Measurements from ENCODE around the gene GOLGA2. TPM values are rescaled to one million over a fixed set of nuclear protein-coding genes. Genes with fewer than 3 reads are reported as not detected.

GOLGA2 gene
- total RNA-seq, 1 donor from 2014 or later: 105 TPM

DNA sequence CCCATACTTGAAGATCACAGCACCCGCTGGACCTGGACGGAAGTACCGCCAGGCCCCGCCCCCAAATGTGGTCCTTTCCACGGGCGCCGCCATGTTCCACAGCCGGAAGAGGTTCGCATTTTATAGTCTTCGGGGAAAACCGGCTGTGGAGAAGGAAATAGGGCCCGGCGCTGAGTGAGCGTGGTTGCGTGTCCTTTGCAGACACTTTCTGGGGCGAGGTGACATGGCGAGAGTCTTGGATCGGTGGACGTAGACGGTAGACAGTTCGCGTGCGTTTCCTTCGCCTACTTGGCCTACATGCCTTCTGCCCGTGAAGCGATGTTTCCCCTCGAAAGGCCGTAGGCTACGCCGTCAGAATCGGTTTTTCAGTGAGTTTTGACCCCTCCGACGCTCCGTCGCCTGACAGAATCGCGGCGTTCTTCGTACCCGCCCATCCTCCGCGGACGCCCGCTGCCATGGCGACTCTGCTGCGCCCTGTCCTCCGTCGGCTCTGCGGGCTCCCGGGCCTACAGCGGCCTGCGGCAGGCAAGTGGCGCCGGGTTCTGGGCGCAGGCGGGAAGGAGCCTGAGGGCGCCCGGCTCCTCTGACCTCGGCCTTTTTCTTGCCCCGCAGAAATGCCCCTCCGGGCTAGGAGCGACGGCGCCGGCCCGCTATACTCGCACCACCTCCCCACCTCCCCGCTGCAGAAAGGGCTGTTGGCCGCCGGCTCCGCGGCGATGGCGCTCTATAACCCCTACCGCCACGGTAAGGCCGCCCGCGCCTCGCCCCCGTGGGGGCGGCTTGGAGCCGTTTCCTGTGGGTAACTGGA, 46.8 kb upstream of the GOLGA2 start, which contains the start of the genes COQ4 and TRUB2:
COQ4 (plus strand) TSS at position 436 of the 808 bp plus-strand sequence; CDS start at position 456, 20 bp downstream.
TRUB2 (minus strand) TSS at position 44 of the 808 bp plus-strand sequence; CDS start at position 5, 39 bp downstream.
- Mint-ChIP-seq H3K36me3 (ENCODE audit: low read depth, unreplicated experiment) (peaks cover 4% of the 10 kb centered on the region), H3K9me3 (ENCODE audit: unreplicated experiment) (no peaks in the 10 kb centered on the region), H3K4me1 (ENCODE audit: low read depth, unreplicated experiment) (peaks cover 6% of the 10 kb centered on the region), H3K4me3 (ENCODE audit: unreplicated experiment) (peak within 1 kb of the TSS; percentile 96), H3K27me3 (ENCODE audit: low read depth, unreplicated experiment) (no peaks in the 10 kb centered on the region), H3K27ac (ENCODE audit: unreplicated experiment) (peak within 1 kb of the TSS; percentile 96)
- H2AFZ ChIP-seq (ENCODE audit: low read depth, low read length): peak within 1 kb of the TSS; percentile 100
- TF ChIP-seq EZH2 (IDR thresholded peaks at IDR 0.05; ENCODE audit: insufficient read depth, low read length) (no peak), CTCF (IDR thresholded peaks at IDR 0.05; ENCODE audit: insufficient read depth, low read depth, low read length) (no peak)
- H3K9me3 ChIP-seq (ENCODE audit: insufficient read depth, low read depth, low read length): no peaks in the 10 kb centered on the region
- no peak for FAIRE-seq
- H3K79me2 ChIP-seq (ENCODE audit: insufficient read depth, low read length): peaks cover 49% of the 10 kb centered on the region
- peak; percentile 92 for DNase-seq (ENCODE audit: low read depth)
- peak within 1 kb of the TSS; percentile 96 for H3K4me3 ChIP-seq (ENCODE audit: insufficient read depth, low read depth, low read length)
- peak within 1 kb of the TSS; percentile 94 for H3K27ac ChIP-seq (ENCODE audit: low read depth, low read length)
- H3K4me1 ChIP-seq (ENCODE audit: insufficient read depth, low read length): peaks cover 15% of the 10 kb centered on the region
- H3K9ac ChIP-seq (ENCODE audit: low read length): peak within 1 kb of the TSS; percentile 95
- no peaks in the 10 kb centered on the region for H3K27me3 ChIP-seq (ENCODE audit: insufficient read depth, low read length)
- H3K4me2 ChIP-seq (ENCODE audit: low read length): peak within 1 kb of the TSS; percentile 97
- H3K36me3 ChIP-seq (ENCODE audit: insufficient read depth, low read length): peaks cover 17% of the 10 kb centered on the region
- peaks cover 3% of the 10 kb centered on the region for H4K20me1 ChIP-seq (ENCODE audit: insufficient read depth, low read length)

DNA sequence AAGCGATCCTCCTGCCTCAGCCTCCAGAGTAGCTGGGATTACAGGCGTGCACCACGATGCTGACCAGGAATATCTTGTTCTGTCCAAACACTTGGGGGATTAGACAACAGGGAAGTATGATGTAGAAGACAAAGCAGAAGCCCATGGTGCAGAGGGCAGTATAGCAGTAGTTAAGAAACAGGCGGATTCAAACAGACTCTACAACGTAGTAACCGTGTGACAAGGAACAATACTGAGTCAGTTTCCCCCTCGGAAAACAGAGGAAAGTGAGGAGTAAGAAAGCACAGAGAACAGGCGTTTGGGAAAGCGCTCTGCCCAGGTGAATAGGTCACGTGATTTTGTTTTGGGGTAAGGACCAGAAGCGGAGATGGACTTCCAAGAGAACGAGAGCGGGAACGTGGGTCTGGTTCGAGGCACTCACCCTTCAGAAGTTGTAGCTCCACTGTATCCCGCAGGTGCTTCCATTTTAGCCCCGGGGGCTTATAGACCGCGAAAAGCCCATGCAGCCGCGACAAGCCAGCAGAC, 46.1 kb upstream of the GOLGA2 start:
- no peak for FAIRE-seq
- Histone ChIP-seq H3K27ac (ENCODE audit: low read depth, low read length) (peak overlapping the region; percentile 94), H3K79me2 (ENCODE audit: insufficient read depth, low read length) (peaks cover 49% of the 10 kb centered on the region), H2AFZ (ENCODE audit: low read depth, low read length) (peak overlapping the region; percentile 100), H3K4me3 (ENCODE audit: insufficient read depth, low read depth, low read length) (peak overlapping the region; percentile 96), H3K4me1 (ENCODE audit: insufficient read depth, low read length) (peaks cover 15% of the 10 kb centered on the region), H3K9me3 (ENCODE audit: insufficient read depth, low read depth, low read length) (no peaks in the 10 kb centered on the region), H3K27me3 (ENCODE audit: insufficient read depth, low read length) (no peaks in the 10 kb centered on the region), H3K9ac (ENCODE audit: low read length) (peak overlapping the region; percentile 95), H4K20me1 (ENCODE audit: insufficient read depth, low read length) (peaks cover 3% of the 10 kb centered on the region), H3K36me3 (ENCODE audit: insufficient read depth, low read length) (peaks cover 20% of the 10 kb centered on the region), H3K4me2 (ENCODE audit: low read length) (peak overlapping the region; percentile 97)
- TF ChIP-seq CTCF (IDR thresholded peaks at IDR 0.05; ENCODE audit: insufficient read depth, low read depth, low read length) (no peak), EZH2 (IDR thresholded peaks at IDR 0.05; ENCODE audit: insufficient read depth, low read length) (no peak)
- H3K4me3 Mint-ChIP-seq (ENCODE audit: unreplicated experiment): peak overlapping the region; percentile 96
- H3K4me1 Mint-ChIP-seq (ENCODE audit: low read depth, unreplicated experiment): peaks cover 6% of the 10 kb centered on the region
- no peaks in the 10 kb centered on the region for H3K27me3 Mint-ChIP-seq (ENCODE audit: low read depth, unreplicated experiment)
- H3K9me3 Mint-ChIP-seq (ENCODE audit: unreplicated experiment): no peaks in the 10 kb centered on the region
- DNase-seq (ENCODE audit: low read depth): no peak
- peaks cover 2% of the 10 kb centered on the region for H3K36me3 Mint-ChIP-seq (ENCODE audit: low read depth, unreplicated experiment)
- H3K27ac Mint-ChIP-seq (ENCODE audit: unreplicated experiment): peak overlapping the region; percentile 96
